G401 (cell line): ENCODE data around the gene PPP1R3D. TPM values are rescaled to one million over a fixed set of nuclear protein-coding genes. Genes with fewer than 3 reads are reported as not detected.

ENCODE experiments used
- DNase-seq: peaks from one replicate; pipeline ENCODE4 v3.0.0-alpha.2; 2015; ENCODE audit warnings: low spot score
- in situ Hi-C: cut with HindIII; loops from 2 replicates; pipeline ENCODE4 v1.10.0; 2016; ENCODE audit warnings: low sequenced_read_pairs, mixed read lengths
- total RNA-seq: library from RNA; depleted of rRNA; stranded (reverse); fragments of >200 nt; shearing (Covaris generic); gene quantifications from 2 replicates; pipeline ENCODE4 v1.2.3, GENCODE V29; 2014

The PPP1R3D gene
- total RNA-seq, 1 experiment from 2014 or later = 1.7 TPM

DNA sequence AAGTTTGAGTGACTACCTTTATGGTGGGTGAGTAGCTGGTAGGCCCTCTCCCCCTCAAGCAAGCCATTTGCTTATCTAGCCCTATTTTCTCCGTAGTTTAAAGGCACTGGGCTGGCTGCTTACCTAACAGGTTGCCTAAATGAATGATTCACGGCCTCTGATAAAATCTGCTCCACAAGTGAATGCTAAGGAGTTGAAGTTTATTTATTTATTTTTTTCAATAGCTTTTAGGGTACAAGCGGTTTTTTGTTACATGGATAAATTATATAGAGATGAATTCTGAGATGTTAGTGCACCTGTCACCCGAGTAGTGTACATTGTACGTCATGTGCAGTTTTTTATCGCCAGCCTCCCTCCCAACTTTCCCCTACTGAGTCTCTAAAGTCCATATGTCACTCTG lies 9.8 kb upstream of the PPP1R3D start:
- no peak for DNase-seq
- in situ Hi-C loops = no loop called here

DNA sequence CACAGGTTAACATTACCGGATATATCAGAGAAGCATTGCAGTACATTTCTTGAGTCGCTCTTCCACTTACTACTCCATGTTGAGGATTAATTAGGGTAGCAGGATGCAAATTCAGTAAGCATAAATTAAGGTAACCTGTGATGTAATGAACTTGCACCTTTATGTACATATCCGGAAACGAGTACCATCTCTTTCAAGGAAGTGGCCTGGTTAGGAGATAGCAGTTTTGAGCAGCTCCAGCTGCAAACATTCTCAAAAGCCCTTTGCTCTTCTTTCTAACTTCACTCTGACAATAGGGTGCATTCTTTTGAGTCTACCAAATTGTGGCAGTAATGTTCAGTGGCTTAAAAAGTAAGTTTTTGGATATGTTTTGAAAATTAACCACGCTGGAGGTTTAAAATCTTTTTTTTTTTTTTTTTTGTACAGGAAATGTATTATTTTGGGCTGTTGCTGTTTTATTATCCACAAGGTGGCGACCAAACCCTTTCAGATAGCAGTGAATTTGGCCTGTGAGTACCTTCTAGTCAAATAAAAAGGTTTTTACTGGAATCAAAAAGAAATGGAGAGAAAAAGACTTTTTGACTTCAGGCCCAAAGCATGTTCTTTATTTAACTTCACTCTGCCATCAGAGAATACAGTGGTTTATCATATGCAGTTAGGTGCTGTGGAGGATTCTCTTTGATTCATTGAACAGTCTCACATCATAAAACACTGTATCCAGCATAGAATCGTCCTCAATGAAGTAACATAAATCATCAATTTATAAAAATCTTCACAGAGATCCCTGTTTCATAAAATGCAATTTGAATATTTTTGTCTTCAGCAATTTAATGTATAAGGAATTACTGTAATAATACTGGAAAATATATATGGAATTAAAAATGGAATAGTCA lies 9.0 kb upstream of the PPP1R3D start:
- DNase-seq = peak; percentile 66
- in situ Hi-C loops = no loop called here

DNA sequence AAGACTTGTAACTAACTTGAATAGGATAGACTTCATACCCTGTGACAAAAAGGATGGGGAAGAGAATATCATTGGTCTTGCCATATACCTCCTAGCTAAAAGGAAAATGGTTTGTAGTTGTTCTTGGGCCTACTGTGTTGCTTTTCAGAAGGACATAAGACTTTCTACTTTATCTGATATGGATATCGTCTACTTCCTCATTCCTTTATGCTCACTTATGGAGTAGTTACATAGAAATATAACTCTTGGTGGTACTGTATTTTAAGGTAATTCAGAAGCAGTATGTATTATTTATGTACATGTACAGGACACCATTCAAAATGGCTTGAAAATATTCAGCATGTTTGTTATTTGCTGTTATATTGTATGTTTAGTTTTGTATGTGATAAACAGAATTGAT lies 8.1 kb upstream of the PPP1R3D start:
- no peak for DNase-seq
- in situ Hi-C loops = no loop called here

DNA sequence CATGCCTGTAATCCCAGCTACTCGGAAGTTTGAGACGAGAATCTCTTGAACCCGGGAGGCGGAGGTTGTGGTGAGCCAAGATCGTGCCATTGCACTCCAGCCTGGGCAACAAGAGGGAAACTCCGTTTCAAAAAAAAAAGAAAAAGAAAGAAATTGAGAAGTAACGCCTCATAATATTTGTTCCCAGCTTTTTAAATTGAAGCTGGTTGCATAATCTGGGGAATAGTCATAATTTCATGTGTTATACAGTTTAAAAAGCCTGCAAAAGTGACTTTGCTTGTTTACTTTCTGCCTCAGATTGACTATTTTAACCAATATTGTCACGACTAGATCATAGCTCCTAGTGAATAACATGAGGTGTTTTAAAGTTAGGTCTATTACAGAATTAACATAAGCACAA lies 7.3 kb upstream of the PPP1R3D start:
- DNase-seq = no peak
- in situ Hi-C loops = no loop called here

DNA sequence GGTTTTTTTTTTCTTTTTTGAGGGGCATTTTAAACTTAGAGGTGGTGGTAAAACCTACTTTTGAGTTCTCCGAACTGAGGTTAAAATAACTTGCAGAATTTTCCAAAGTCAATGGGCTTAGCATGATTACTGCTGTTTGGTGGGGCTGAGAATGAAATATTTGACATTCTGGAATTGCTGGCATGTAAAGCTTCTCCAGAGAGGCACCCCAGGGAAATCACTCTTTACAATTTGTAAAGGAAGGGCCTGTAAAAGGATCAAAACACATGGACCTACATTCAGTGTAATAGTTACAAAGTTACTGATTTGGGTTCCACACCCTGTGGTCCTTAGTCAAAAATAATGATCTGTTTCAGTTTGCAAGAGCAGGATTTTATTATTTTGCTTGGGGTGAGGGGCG lies 5.6 kb upstream of the PPP1R3D start:
- DNase-seq = no peak
- in situ Hi-C loops = no loop called here

DNA sequence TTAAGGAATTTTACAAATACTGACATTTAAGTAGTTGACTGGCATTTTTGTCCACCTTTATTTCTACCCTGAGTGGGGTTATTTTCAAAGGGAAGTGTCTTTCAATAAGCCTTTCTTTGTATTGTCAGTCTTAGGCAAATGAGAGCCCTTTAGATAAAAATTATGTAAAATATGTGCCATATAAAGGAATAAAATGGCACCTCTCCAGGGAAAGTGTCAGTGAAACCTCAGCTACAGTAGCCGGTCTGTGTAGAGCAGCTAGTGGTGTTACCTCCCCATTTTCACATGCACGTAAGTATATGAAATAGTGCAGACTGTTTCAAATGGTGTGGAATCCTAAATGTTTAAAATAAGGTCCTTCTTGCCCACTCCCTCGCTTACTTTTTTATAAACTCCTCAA lies 5.1 kb upstream of the PPP1R3D start:
- in situ Hi-C loops = no loop called here
- DNase-seq = no peak

DNA sequence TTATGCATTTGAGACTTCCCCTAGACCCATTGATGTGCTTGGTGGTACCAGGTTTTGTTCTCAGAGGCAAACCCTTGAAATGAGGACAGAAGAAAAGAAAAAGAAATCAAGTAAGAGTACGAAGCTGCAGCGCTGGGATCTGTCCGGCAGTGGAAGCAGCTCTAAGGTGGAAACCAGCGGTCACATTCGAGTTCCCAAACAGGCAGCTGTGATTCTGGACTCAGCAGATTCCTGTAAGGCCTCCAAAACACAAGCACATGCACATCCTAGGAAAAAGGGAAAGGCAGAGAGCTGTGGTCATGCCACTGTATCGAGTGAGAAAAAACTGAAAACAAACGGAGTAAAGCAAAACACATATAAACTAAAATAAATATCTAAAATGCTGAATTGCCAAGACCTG lies 4.6 kb upstream of the PPP1R3D start:
- in situ Hi-C loops = no loop called here
- DNase-seq = no peak

DNA sequence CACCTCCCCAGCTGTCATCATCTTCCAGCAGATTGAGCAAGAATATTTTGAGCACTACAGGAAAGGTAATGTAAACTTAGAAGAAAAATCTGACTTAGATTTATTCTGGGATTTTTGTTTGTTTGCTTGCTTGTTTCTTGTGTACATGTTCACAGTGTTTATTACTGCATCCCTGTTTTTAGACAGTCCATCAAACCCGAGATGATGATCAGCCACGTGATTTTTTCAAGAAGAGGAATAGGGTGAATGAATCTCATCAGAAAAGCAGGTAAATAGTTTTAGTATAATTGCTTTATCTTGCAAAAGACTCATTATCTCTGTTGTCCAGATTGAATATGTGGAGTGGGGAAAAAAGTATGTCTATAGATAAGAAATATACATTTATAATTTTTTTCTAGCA lies 2.1 kb upstream of the PPP1R3D start:
- no peak for DNase-seq
- in situ Hi-C loops = no loop called here

DNA sequence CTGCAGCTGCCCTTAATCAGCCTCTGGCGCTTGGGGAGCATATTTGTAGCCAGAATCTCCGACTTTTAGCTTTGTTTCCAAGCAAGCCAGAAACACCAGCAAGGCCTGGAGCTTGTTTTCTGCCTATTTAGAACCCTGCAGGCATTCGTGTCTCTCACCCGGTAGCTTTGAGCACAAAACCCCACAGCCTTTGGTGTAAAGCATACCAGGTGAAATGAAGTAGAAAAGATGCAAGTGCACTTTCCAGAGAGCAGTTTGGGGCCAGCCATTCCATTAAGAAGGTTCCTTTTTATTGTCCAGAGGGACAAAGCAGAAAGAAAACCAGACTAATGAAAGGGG lies 820 bp upstream of the PPP1R3D start:
- in situ Hi-C loops = no loop called here
- no peak for DNase-seq

DNA sequence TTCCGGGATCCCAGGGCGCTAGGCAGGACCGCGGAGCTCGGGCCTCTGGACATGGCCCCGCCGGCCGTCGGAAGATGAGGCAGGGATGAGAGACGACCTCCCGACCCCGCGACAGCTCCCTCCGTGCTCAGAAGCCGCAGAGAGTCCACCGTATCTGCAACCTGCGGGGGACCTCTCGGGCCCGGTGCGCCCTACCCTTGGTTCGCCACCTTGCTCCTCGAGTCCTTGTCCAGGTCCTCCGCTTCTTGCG lies 301 bp downstream of the PPP1R3D start:
- in situ Hi-C loops = no loop called here
- no peak for DNase-seq

DNA sequence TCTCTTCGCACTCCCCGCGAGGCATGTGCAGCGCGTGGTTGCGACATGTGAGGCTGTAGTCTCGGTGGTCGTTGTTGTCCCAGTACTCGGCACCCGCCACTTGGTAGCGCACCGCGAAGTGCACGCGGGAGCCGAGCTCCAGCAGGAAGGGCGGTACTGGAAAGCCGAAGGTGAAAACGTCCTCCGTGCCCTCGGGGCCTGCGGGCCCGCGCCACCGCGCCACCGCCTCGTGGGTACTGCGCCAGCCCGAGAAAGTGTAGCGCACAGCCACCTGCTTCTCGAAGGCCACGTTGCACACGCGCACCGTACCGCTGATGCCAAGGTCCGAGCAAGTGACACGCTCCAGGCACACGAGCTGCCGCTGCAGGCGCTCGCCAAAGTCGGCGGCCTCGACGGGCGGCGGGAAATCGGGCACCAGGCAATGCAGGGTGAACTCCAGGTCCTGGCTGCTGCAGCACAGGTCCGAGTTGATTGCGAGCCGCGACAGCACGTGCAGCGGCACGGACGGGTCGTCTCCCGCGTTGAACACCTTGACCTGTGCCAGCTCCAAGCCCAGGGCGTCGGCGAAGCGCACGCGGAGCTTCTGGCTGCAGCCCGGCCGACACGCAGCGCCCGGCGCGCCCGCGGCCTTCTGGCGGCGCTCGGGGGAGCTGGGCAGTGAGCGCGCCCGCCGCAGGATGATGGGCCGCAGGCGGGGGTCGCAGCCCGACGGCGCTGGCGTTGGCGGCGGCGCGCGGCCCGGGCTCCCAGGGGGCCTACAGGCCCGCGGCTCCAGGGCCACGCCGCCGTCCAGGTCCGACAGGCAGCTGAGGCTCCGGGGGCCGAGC lies 840 bp downstream of the PPP1R3D start:
- no peak for DNase-seq
- in situ Hi-C loops = no loop called here

DNA sequence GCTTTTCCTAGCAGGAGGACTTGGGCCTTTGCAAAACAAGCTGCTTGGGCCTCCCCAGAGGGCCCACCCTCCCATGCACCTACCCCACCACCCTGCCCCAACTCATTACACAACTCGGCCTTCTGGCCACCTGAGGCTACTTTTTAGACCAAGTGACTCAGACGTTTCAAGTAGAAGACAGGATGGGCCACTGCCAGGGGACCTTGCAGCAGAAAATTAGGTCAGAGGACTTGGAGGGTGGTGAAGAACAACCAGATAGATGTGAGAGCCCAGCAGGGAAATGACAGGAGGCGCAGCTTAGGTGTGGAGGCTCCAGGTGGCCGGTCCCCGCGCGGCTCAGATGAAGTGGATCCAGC lies 1.4 kb downstream of the PPP1R3D start:
- peak; percentile 52 for DNase-seq
- in situ Hi-C loops = no loop called here

DNA sequence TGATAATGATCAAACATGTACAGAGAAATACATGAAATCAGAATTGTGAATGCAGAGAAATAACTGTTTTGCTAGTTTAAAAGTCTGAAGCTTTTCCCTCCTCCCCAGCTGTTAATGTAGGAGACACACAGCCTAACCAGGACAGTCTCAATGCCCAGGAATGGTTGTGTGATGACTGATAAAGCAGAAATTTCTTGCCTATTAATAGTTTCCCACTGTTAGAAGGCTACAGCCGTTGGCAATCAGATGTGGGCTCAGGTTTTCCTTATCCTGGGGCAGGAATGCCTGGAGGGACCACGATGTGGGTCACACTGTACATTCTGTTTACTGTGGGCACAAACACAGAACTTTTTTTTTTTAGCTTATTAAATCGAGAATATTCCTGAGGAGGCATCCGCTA lies 1.9 kb downstream of the PPP1R3D start:
- DNase-seq = no peak
- in situ Hi-C loops = no loop called here

DNA sequence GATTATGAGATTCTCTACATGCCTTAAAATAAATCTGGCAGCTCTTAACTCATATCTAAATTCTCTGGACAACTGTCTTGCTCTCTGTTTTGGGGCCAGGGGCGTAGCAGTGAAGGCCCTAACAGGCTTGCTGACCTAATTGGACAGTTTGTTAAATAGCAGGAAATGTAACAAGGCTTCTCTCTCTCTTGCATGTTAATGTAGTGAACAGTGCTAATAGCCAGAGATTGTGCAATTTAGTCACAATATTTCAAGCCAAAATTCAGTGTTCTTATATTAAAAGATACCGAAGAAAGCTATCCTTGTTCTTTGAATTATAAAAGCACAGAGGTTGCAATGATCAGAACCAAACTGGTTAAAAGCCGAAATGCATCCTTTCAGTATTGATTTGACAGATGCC lies 3.0 kb downstream of the PPP1R3D start:
- in situ Hi-C loops = no loop called here

DNA sequence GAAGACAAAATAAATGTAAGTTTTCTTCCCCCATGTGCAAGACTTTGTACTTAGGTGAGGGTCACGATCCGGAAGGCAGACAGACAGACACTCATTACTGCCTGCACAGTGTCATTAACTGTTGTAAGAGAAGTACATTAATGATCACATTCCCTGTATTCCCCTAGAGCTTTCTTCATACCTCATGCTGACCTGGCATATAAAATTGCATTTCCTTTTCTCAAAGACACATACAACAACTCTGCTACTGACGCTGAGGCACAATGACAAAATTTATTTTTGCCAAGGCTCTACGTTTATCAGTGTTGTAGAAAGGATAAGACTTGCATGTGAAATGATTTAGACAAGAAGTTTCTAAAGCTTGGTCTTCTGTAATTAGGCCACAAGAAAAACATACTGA lies 3.7 kb downstream of the PPP1R3D start:
- in situ Hi-C loops = no loop called here
- DNase-seq = no peak

More for the DNA sequence above, 3.0 kb downstream of the PPP1R3D start:
- no peak for DNase-seq

DNA sequence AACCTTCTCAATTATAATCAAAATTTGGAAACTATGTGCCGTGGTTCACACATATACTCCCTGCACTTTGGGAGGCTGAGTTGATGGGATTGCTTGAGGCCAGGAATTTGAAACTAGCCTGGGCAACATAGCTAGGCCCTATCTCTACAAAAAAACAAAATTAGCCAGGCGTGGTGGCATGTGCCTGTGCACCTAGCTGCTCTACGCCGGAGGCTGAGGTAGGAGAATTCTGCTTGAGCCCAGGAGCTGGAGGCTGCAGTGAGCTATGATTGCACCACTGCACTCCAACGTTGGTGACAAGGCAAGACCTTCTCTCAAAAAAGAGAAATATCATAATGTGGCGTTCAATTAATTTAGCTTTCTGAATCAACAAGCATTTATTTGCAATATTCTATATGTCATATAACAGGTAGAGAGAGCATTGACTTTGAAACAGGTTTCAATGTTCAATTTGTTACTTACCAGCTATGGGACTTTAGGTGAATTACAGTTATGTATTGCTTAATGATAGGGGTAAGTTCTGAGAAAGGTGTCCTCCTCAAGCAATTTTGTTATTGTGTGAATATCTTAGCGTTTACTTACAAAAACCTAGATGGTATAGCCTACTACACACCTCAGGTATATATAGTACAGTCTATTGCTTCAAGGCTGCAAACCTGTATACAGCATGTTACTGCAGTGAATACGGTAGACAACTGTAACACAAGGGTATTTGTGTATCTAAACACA lies 4.5 kb downstream of the PPP1R3D start:
- no peak for DNase-seq
- in situ Hi-C loops = no loop called here

DNA sequence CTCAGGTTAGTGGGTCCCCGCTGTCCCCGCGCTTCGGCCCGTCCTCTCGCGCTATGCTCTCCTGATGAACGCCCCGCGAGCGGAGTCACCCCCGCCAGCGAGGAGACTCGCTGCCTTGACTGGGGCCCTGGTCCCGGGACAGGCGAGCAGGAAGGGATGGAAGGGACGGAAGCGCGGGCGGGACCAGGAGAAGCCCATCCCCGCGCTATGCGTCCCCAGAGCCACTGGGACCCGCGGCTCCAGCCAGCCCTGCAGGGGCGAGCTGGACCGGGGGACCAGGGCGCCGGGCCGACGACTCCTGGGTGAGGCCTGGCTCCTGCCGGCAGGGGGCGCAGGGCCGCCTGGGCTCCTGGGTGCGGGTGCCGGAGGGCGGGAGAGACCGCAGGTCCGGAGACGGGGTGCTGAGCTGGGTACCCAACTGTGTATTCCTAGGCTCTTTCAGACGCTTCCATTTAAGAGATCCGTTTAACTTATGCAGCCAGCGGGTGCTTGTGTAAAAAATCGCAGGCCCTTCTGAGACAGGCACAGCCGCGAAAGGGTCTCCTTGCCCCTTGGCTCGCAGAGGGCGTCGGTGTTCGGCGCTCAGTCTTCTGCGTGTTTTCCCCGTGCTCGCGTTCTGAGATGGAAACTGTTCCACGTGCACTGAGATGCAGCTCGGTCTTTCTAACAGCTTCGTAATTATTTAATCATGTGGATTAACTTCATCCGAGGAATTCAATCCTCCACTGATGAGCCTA lies 6.1 kb downstream of the PPP1R3D start:
- in situ Hi-C loops = no loop called here
- peak; percentile 71 for DNase-seq

DNA sequence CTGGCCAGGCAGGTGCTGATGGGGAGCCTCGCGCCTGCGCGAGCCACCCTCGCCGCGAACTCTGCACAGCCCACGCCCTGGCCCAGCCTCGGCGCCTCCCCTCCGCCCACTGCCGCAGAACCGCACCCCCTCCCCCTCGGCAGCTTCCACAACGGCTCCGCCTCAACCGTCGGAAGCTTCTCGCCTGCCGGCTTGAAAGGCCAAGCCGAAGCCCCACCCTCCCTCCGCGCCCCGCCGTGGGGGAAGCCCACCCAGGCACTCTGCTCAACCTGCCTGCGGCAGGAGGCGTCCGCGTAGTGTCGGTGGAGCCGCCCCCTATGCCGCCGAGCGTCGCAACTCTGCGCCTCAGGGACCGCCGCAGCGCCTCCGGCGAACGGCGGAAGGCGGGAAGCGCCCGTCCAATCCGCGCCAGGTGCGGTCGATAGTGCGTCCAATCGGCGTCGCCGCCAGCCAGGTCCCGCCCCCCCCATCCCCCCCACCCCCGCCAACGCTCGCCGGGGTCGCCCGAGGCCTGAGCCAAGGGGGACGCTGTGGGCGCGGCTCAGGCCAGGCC lies 6.7 kb downstream of the PPP1R3D start, which contains the start of gene SYCP2:
Gene SYCP2, minus strand, starts transcription at position 342 of the 553 bp plus-strand sequence. CDS start 11,224 bp downstream, outside the sequence.
- DNase-seq = no peak
- in situ Hi-C loops = no loop called here

DNA sequence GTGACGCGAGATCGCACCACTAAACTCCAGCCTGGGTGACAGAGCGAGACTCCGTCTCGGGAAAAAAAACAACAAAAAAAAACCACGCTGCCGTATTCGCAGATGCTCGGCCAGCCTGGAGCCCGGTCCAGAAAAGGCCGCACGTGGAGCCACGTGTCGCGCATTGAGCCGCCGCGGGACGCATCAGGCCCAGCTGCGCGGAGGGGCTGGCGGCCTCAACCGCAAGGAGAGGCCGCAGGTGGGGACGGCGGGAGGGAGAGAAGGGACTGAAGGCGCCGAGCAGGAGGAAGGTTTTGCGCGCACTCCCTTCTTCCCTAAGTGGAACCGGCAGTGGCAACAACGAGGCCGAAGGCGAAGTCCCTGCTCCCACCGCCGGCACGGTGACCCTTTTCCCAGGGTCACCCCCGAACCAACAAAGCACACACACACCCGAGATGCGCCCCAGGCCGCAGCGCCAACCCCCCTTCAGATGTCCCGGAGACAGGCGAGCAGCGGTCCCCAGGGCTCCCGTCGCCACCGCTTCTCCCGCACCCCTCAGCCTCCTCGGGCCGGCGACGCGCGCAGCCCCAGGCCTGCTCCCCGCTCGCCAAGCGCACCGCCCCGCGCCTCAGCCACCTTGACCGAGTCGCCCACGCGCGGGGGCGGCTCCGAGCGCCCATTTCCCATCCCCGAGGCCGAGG lies 7.3 kb downstream of the PPP1R3D start:
- in situ Hi-C loops = no loop called here
- DNase-seq = no peak
